22Rv1 (cell line): Measurements from ENCODE around the gene RBM6.

Experiments used
- ZFX ChIP-seq: fragments of 450-650 bp; IDR thresholded peaks from 2 replicates; pipeline ENCODE4 v1.6.1; 2017; ENCODE audit warnings: antibody characterized with exemption, borderline replicate concordance
- TF ChIP-seq, protein P1 (sequence below): fragments of 450-650 bp; IDR thresholded peaks from 2 replicates; pipeline ENCODE4 v1.5.1; 2017; ENCODE audit warnings: mild to moderate bottlenecking

- TF ChIP-seq, protein P1, sequence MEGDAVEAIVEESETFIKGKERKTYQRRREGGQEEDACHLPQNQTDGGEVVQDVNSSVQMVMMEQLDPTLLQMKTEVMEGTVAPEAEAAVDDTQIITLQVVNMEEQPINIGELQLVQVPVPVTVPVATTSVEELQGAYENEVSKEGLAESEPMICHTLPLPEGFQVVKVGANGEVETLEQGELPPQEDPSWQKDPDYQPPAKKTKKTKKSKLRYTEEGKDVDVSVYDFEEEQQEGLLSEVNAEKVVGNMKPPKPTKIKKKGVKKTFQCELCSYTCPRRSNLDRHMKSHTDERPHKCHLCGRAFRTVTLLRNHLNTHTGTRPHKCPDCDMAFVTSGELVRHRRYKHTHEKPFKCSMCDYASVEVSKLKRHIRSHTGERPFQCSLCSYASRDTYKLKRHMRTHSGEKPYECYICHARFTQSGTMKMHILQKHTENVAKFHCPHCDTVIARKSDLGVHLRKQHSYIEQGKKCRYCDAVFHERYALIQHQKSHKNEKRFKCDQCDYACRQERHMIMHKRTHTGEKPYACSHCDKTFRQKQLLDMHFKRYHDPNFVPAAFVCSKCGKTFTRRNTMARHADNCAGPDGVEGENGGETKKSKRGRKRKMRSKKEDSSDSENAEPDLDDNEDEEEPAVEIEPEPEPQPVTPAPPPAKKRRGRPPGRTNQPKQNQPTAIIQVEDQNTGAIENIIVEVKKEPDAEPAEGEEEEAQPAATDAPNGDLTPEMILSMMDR: no peak
- no peak for TF ChIP-seq ZFX
Observed at GRCh38 chr3:49914906-49915305, 25.0 kb upstream of the RBM6 start.
